A375 (cell line): Measurements from ENCODE around the gene TMEM269. TPM values are rescaled to one million over a fixed set of nuclear protein-coding genes. Genes with fewer than 3 reads are reported as not detected.

Experiments used
- total RNA-seq: library from RNA; depleted of rRNA; stranded (reverse); fragments of >200 nt; shearing (Covaris generic); gene quantifications from 2 replicates; pipeline ENCODE4 v1.2.3, GENCODE V29; 2014; rRNA removed

Gene TMEM269
- total RNA-seq, result 0.03 and 0.11 TPM in 2 replicates

DNA sequence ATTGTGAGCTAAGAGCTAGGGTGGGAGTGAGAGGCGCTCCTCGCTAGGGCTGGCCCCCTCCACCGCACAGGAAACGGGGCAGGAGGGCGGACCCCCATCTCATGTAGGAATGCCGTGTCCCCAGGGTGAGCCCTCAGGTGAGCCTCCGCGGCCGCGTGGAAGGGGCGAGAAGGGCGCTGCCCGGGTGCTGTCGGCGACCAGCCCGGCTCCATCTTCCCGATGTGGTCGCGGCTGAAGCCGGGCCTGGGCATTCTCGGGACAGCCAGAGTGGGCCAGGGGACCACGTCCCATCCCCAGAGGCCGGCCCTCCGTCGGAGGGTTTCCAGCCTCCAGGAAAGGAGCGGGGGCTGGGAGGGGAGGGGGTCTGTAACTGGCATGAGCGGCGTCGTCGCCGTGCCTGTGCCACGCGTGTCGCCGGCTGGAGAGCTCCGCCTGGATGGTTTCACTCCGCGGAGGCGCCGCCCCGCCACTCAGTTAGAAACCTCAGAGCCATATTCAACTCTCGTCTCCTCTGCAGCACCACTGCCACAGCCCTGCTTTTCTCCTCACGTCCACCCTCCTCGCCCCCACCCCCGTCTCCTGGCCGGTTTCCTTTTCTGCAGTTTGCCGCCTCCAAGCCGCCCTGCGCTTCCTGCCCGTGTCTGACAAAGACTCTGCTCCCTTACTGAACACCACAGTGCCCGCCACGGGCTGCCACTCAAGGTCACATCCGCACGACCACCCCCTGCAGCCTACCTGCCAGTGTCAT is at the start of gene TMEM269:
Gene TMEM269 (plus strand): TSS at position 46 of the 748 bp plus-strand sequence. CDS start 4,903 bp downstream, outside the sequence.

DNA sequence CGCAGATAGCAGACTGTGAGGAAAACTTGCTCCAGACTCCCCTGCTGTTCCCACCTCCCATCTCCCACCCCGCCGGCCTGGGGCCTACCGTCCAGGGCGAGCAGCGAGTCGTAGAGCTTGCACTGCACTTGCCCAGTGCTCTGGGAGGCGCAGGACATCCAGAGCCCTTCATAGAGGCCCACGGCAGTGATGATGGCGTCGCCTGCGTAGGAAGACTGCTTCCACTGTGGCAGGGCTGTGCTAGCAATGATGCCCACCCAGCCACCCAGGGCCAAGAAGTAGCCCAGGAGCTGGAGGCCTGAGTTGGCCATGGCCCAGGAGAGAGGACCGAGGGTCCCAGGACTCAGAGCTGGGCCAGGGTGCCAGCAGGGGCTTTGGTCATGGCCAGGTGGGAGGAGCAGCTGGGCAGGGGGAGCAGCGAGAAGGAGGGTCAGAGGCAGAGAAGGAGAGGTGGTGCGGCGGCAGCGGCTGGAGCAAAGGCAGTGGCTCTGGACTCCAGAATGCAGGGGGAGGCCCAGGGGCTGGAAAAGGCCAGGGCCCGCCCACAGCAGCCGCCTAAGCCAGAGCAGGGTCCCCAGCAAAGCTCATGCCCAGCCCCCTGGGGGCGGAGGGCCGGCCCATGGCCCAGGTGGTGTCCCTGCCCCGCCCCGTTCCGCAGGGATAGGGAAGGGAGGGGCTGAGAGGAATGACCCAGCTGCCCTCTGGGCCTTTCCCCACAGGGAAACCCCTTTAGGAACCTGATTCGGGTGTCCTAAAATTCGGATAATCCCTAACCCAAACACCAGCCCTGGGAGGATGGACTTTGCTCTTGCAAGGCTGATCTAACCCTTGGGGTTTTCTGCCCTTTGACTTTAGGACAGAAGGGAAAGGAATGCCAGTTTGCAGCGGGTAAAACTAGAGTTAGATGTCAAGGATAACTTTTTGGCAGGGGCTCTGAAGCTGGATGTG is 44.8 kb upstream of the TMEM269 start, which contains the start of gene CLDN19:
Gene CLDN19 (minus strand): TSS at position 484 of the 948 bp plus-strand sequence. CDS start 173 bp downstream, at position 311.

GRCh38 chr1:42766741-42767509 is 17.9 kb upstream of the TMEM269 start, which contains the start of the genes C1orf50 and P3H1:
Gene C1orf50, plus strand, starts transcription at chr1:42767249. Its CDS starts 63 bp downstream, at chr1:42767312.
Gene P3H1, minus strand, starts transcription at chr1:42767028. Its CDS starts 57 bp downstream, at chr1:42766971.

GRCh38 chr1:42816585-42817439 is 32.0 kb downstream of the TMEM269 start, which contains the start of the genes ERMAP and SVBP:
Gene ERMAP, plus strand, starts transcription at chr1:42817122. Its CDS starts 13,327 bp downstream, at chr1:42830449.
Gene SVBP, minus strand, starts transcription at chr1:42817397. Its CDS starts 853 bp downstream, at chr1:42816544.

DNA sequence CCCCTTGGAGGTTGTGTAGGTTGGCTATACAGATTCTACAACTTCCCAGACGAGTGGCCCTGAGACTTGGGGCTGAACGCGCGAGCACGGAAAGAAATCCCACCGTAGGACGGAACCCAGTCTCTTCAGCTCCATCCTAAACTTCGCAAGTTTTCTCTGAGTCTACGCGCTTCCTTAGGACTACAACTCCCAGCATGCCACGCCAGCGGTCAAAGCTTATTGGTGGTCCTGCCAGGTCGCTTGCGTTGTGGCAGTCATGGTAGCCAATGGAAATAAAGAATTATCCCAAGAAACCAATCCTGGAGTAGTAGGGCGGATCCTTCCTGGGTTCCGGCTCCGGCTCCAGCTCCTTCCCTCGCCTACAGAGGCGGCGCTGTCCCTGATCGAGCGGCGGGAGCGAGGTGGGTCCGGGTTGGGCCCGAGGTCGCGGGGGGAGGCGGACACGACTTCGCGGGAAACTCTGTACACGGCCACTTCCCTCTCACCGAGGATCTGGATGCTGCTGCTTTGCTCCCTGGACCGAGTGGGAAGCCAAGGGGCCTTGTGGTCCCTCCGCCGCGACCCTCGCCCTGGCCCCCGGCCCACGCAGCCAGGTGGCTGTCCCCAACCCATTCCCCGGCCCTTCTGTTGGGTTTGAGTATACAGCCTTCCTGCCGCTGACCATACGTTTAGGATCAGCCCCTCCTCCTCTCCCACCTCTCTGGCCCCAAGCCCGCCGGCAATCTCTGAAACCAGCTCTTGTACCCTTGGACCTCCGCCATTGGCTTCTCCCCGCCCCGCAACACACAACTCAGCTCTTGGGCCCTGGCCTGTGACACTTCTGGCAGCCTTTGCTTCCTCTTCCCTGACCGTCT is 61.7 kb downstream of the TMEM269 start, which contains the start of gene ZNF691:
Gene ZNF691 (plus strand): TSS at position 357 of the 854 bp plus-strand sequence. CDS start 3,046 bp downstream, outside the sequence.

Other genes starting within 250 kb of the TMEM269 start
- gene PPIH, start 126.6 kb upstream of the TMEM269 start, total RNA-seq, result 96.5 and 133 TPM in 2 replicates
- gene YBX1, start 102.6 kb upstream of the TMEM269 start, total RNA-seq, result 1,513 and 1,641 TPM in 2 replicates
- not detected in 2 replicates for gene CLDN19, start 44.8 kb upstream of the TMEM269 start, total RNA-seq
- gene P3H1, start 18.0 kb upstream of the TMEM269 start, total RNA-seq, result 71.6 and 76.9 TPM in 2 replicates
- gene C1orf50, start 17.7 kb upstream of the TMEM269 start, total RNA-seq, result 2.3 and 3.5 TPM in 2 replicates
- 4.0 and 5.3 TPM in 2 replicates for gene ERMAP, start 32.1 kb downstream of the TMEM269 start, total RNA-seq
- 19.5 and 34.6 TPM in 2 replicates for gene SVBP, start 32.4 kb downstream of the TMEM269 start, total RNA-seq
- gene ZNF691, start 61.6 kb downstream of the TMEM269 start, total RNA-seq, result 6.5 and 9.9 TPM in 2 replicates
- 204 and 221 TPM in 2 replicates for gene SLC2A1, start 173.9 kb downstream of the TMEM269 start, total RNA-seq